Loucy (cell line): Measurements from ENCODE around the gene SLC17A2.

ENCODE experiments used
- H2AFZ ChIP-seq: fragments of 200-600 bp; sonication (generic); 2 replicates; pipeline ENCODE4 v1.6.0; 2016; ENCODE audit warnings: antibody characterized with exemption, mild to moderate bottlenecking, low read length, moderate library complexity
- H3F3A ChIP-seq: fragments of 200-600 bp; 2 replicates; pipeline ENCODE4 v1.6.0; 2016; ENCODE audit warnings: antibody characterized with exemption, low read depth, mild to moderate bottlenecking
- H3K27me3 ChIP-seq: fragments of 200-600 bp; sonication (generic); 2 replicates; pipeline ENCODE4 v1.6.1; 2014; ENCODE audit warnings: low read length, mild to moderate bottlenecking; ENCODE audit not compliant: insufficient read depth, poor library complexity, severe bottlenecking
- H3K36me3 ChIP-seq: fragments of 200-600 bp; sonication (generic); 2 replicates; pipeline ENCODE4 v1.6.1; 2016; ENCODE audit warnings: low read length; ENCODE audit not compliant: insufficient read depth
- H3K4me1 ChIP-seq: fragments of 200-600 bp; sonication (generic); 2 replicates; pipeline ENCODE4 v1.5.1; 2014; ENCODE audit warnings: low read length, mild to moderate bottlenecking; ENCODE audit not compliant: insufficient read depth, poor library complexity, severe bottlenecking
- H3K4me2 ChIP-seq: fragments of 200-600 bp; sonication (generic); 2 replicates; pipeline ENCODE4 v1.6.0; 2014; ENCODE audit warnings: antibody characterized with exemption, low read length, low read depth, mild to moderate bottlenecking; ENCODE audit not compliant: poor library complexity, severe bottlenecking
- H3K4me3 ChIP-seq: fragments of 200-600 bp; sonication (generic); 2 replicates; pipeline ENCODE4 v1.5.1; 2014; ENCODE audit warnings: low read length, mild to moderate bottlenecking, mixed read lengths; ENCODE audit not compliant: poor library complexity, severe bottlenecking
- H3K79me2 ChIP-seq: fragments of 200-600 bp; sonication (generic); 2 replicates; pipeline ENCODE4 v1.6.1; 2014; ENCODE audit warnings: low read length; ENCODE audit not compliant: insufficient read depth
- H3K9ac ChIP-seq: fragments of 200-600 bp; sonication (generic); 2 replicates; pipeline ENCODE4 v1.6.0; 2014; ENCODE audit warnings: mild to moderate bottlenecking, low read depth, low read length, moderate library complexity; ENCODE audit not compliant: poor library complexity, severe bottlenecking
- H3K9me2 ChIP-seq: fragments of 200-600 bp; sonication (generic); replicated peaks from 2 replicates; pipeline ENCODE4 v1.6.1; 2016; ENCODE audit warnings: low read depth, low read length, mixed read lengths
- H3K9me3 ChIP-seq: fragments of 200-600 bp; sonication (generic); 2 replicates; pipeline ENCODE4 v1.6.1; 2014; ENCODE audit warnings: mild to moderate bottlenecking, antibody characterized with exemption, low read length, low read depth; ENCODE audit not compliant: insufficient read depth
- H4K20me1 ChIP-seq: fragments of 200-600 bp; sonication (generic); 2 replicates; pipeline ENCODE4 v1.6.0; 2014; ENCODE audit warnings: antibody characterized with exemption, low read length, mild to moderate bottlenecking; ENCODE audit not compliant: insufficient read depth, poor library complexity, severe bottlenecking
- EZH2phosphoT487 ChIP-seq: fragments of 200-600 bp; IDR thresholded peaks from 2 replicates; pipeline ENCODE4 v1.6.1; 2018; ENCODE audit warnings: antibody characterized with exemption, mild to moderate bottlenecking, moderate library complexity, borderline replicate concordance
- TF ChIP-seq, protein P1 (sequence below): fragments of 200-600 bp; sonication (generic); conservative IDR thresholded peaks from 2 replicates; pipeline ENCODE4 v1.5.1; 2014; ENCODE audit warnings: mild to moderate bottlenecking, antibody characterized with exemption, low read length

SLC17A2 gene

DNA sequence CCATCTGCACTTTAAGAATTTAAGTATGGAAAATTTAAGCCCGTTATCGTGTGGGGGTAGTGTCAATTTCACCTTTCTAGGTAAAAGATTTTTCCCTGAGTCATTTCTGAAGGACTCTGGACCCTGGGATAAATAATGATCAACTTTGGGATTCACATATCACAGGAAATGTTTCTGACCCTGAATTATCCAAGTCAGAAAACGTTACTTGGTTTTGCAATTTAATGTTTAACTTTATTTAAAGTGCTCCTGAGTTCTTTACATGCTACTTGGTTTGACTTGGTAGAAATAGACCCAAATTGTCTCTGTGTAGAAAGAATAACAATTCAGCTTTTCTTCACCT is 55.0 kb downstream of the SLC17A2 start:
- H2AFZ ChIP-seq, result no peak overlapping the region
- H3K27me3 ChIP-seq, result no peaks in the 10 kb centered on the region
- TF ChIP-seq, protein P1, sequence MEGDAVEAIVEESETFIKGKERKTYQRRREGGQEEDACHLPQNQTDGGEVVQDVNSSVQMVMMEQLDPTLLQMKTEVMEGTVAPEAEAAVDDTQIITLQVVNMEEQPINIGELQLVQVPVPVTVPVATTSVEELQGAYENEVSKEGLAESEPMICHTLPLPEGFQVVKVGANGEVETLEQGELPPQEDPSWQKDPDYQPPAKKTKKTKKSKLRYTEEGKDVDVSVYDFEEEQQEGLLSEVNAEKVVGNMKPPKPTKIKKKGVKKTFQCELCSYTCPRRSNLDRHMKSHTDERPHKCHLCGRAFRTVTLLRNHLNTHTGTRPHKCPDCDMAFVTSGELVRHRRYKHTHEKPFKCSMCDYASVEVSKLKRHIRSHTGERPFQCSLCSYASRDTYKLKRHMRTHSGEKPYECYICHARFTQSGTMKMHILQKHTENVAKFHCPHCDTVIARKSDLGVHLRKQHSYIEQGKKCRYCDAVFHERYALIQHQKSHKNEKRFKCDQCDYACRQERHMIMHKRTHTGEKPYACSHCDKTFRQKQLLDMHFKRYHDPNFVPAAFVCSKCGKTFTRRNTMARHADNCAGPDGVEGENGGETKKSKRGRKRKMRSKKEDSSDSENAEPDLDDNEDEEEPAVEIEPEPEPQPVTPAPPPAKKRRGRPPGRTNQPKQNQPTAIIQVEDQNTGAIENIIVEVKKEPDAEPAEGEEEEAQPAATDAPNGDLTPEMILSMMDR, result no peak
- no peak for TF ChIP-seq EZH2phosphoT487
- H3K9me3 ChIP-seq, result no peaks in the 10 kb centered on the region
- no peak overlapping the region for H3K4me2 ChIP-seq
- no peaks in the 10 kb centered on the region for H3K4me1 ChIP-seq
- no peak overlapping the region for H3K4me3 ChIP-seq
- H3K79me2 ChIP-seq, result no peaks in the 10 kb centered on the region
- no peaks in the 10 kb centered on the region for H3F3A ChIP-seq
- no peaks in the 10 kb centered on the region for H3K9me2 ChIP-seq
- H3K9ac ChIP-seq, result no peak overlapping the region
- H3K36me3 ChIP-seq, result no peaks in the 10 kb centered on the region
- no peaks in the 10 kb centered on the region for H4K20me1 ChIP-seq

DNA sequence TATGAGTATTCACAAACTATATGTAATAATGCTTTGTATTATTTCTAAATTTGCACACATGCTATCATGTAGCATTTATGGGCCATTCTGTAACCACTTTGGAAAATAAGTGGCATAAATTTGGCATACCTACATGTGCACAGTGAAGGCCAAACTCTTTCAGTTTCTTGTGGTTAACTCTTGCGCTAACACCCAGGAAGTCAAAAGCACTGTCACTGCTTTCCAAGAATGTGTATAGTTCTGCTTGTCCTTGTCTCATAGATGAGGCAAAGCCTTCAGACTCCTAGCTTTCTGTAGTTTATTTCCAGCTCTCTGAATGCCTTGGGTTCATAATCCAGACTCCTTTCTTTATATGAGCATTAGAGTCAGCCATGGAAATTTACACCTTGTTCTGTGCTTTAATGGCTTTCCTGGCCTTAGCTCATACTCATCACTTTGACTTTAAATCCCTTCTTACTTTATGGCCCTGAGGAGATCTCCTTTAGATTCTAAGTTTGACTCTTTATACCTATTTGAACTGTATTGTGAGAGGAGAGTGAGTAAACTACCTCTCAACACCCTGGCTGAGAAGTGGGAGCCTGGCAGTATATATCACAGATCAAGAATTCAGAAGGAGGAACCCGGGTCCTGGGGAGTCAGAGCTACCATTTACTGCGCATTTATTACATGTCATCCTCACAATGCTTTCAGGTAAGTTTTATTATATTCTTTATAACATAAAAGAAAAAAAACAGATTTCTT is 55.5 kb downstream of the SLC17A2 start:
- H3K4me1 ChIP-seq, result no peaks in the 10 kb centered on the region
- no peak overlapping the region for H3K4me2 ChIP-seq

DNA sequence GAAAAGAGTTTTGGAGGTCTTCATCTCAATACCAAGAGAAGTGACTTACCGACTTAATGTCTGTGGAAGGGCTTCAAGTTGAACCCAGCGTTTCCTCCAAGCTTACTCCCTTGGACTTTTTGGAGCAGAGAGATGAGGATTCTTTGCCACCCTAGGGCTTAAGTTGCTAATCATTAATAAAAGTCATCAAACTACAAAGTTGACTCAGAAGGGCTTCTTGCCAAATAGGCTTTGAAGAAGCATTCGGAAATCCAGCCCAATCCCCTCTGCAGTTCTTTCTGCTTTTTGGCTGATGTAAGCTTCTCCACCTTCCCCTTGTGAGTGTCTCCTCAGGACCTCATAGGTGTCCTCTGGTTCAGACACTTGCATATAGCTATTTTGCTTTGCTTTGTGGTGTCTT is 56.4 kb downstream of the SLC17A2 start, which contains the start of gene SLC17A3:
Gene SLC17A3 (minus strand): TSS at position 126 of the 400 bp plus-strand sequence. CDS start 5,856 bp downstream, outside the sequence.
- H3K9me2 ChIP-seq, result no peaks in the 10 kb centered on the region
- no peaks in the 10 kb centered on the region for H4K20me1 ChIP-seq
- no peak within 1 kb of the TSS for H3K4me3 ChIP-seq
- H3K4me1 ChIP-seq, result no peaks in the 10 kb centered on the region
- no peaks in the 10 kb centered on the region for H3K9me3 ChIP-seq
- H3F3A ChIP-seq, result no peaks in the 10 kb centered on the region
- no peak within 1 kb of the TSS for H3K9ac ChIP-seq
- H3K79me2 ChIP-seq, result no peaks in the 10 kb centered on the region
- H3K4me2 ChIP-seq, result no peak within 1 kb of the TSS
- H3K36me3 ChIP-seq, result no peaks in the 10 kb centered on the region
- H2AFZ ChIP-seq, result no peak within 1 kb of the TSS
- TF ChIP-seq EZH2phosphoT487, result no peak
- TF ChIP-seq, protein P1, result no peak
- H3K27me3 ChIP-seq, result no peaks in the 10 kb centered on the region

More for the DNA sequence above, 55.5 kb downstream of the SLC17A2 start:
- Histone ChIP-seq H3K9me3 (no peaks in the 10 kb centered on the region), H3K4me3 (no peak overlapping the region), H3K79me2 (no peaks in the 10 kb centered on the region), H3K9me2 (no peaks in the 10 kb centered on the region), H3F3A (no peaks in the 10 kb centered on the region), H3K27me3 (no peaks in the 10 kb centered on the region), H3K9ac (no peak overlapping the region), H3K36me3 (no peaks in the 10 kb centered on the region), H2AFZ (no peak overlapping the region), H4K20me1 (no peaks in the 10 kb centered on the region)
- TF ChIP-seq, protein P1, result no peak
- TF ChIP-seq EZH2phosphoT487, result no peak
